CD4-positive, alpha-beta memory T cell (primary cell): ENCODE measurements around the gene CHEK1. TPM values are rescaled to one million over a fixed set of nuclear protein-coding genes. Genes with fewer than 3 reads are reported as not detected.
A peak's percentile ranks its signal among the peaks of the same experiment; 100 is the strongest.

ENCODE experiments used
- CTCF ChIA-PET: fragments of 350-600 bp; sonication (Branson Sonifier 250); formaldehyde crosslinking; loops from one replicate; lab custom pipeline; 2021; ENCODE audit warnings: inconsistent platforms; ENCODE audit not compliant: partially characterized antibody; lab: Charles Lee
- POLR2A ChIA-PET: fragments of 350-600 bp; sonication (Branson Sonifier 250); formaldehyde crosslinking; loops from one replicate; lab custom pipeline; 2021; ENCODE audit not compliant: partially characterized antibody; lab: Charles Lee
- DNase-seq, 5 donors: peaks; one replicate each; pipeline versions ENCODE4 v3.0.0 to v3.0.0-alpha.2; 2020 to 2022; ENCODE audit warnings: mixed read lengths in 1 of 5
- H3K27ac ChIP-seq: one replicate; pipeline ENCODE4 v1.7.0; 2013; ENCODE audit warnings: low read depth, low read length
- H3K27me3 ChIP-seq: 2 replicates; pipeline ENCODE4 v1.7.0; 2013; ENCODE audit warnings: mild to moderate bottlenecking, low read length, moderate library complexity; ENCODE audit not compliant: insufficient read depth
- H3K36me3 ChIP-seq: 2 replicates; pipeline ENCODE4 v1.7.0; 2013; ENCODE audit warnings: mild to moderate bottlenecking, low read length, moderate library complexity; ENCODE audit not compliant: insufficient read depth
- H3K4me1 ChIP-seq: 2 replicates; pipeline ENCODE4 v1.7.0; 2013; ENCODE audit warnings: mild to moderate bottlenecking, low read length, moderate library complexity; ENCODE audit not compliant: insufficient read depth
- H3K4me3 ChIP-seq, 2 donors: one replicate each; pipeline ENCODE4 v1.7.0; 2013; ENCODE audit warnings: low read length in 2 of 2, mild to moderate bottlenecking in 1 of 2
- H3K9me3 ChIP-seq, 2 donors: one replicate each; pipeline ENCODE4 v1.7.0; 2013; ENCODE audit warnings: low read length in 2 of 2, control low read depth in 1 of 2; ENCODE audit not compliant: control insufficient read depth in 1 of 2
- H3K27ac Mint-ChIP-seq, 7 donors: one replicate each; pipeline ENCODE4 v1.8.0; 2020 to 2021; ENCODE audit warnings: mixed read lengths in 7 of 7, mild to moderate bottlenecking in 6 of 7, inconsistent platforms in 3 of 7, moderate library complexity in 3 of 7
- H3K27me3 Mint-ChIP-seq, 2 donors: one replicate each; pipeline ENCODE4 v1.8.0; 2020 to 2021; ENCODE audit warnings: mixed read lengths in 2 of 2
- H3K36me3 Mint-ChIP-seq, 2 donors: one replicate each; pipeline ENCODE4 v1.8.0; 2020 to 2021; ENCODE audit warnings: mixed read lengths in 2 of 2, inconsistent platforms in 1 of 2, mild to moderate bottlenecking in 1 of 2
- H3K4me1 Mint-ChIP-seq, 4 donors: one replicate each; pipeline ENCODE4 v1.8.0; 2020 to 2021; ENCODE audit warnings: mixed read lengths in 4 of 4, mild to moderate bottlenecking in 1 of 4
- H3K4me3 Mint-ChIP-seq, 8 donors: one replicate each; pipeline ENCODE4 v1.8.0; 2020 to 2021; ENCODE audit warnings: mixed read lengths in 8 of 8, mild to moderate bottlenecking in 7 of 8, moderate library complexity in 6 of 8, inconsistent platforms in 3 of 8
- H3K9me3 Mint-ChIP-seq, 8 donors: one replicate each; pipeline ENCODE4 v1.8.0; 2020 to 2021; ENCODE audit warnings: mixed read lengths in 8 of 8, mild to moderate bottlenecking in 5 of 8, inconsistent platforms in 3 of 8, moderate library complexity in 1 of 8
- intact Hi-C: fragments of 100-400 bp; cut with micrococcal nuclease; formaldehyde crosslinking; loops from one replicate; pipeline ENCODE4 v1.15.1; 2023
- polyA plus RNA-seq, 2 donors: library from polyadenylated mRNA; unstranded; fragments of 300-500 nt; fragmentation: Illumina TruSeq; gene quantifications; one replicate each; pipeline ENCODE4 v1.2.3, GENCODE V29; 2021
- total RNA-seq, 2 experiments: library from RNA; stranded (reverse); gene quantifications; one replicate each; pipeline ENCODE4 v1.2.3, GENCODE V29; 2021

CHEK1 gene
- total and polyA plus RNA-seq, 4 experiments from 2014 or later = 1.00 to 2.0 (median 1.8) TPM

DNA sequence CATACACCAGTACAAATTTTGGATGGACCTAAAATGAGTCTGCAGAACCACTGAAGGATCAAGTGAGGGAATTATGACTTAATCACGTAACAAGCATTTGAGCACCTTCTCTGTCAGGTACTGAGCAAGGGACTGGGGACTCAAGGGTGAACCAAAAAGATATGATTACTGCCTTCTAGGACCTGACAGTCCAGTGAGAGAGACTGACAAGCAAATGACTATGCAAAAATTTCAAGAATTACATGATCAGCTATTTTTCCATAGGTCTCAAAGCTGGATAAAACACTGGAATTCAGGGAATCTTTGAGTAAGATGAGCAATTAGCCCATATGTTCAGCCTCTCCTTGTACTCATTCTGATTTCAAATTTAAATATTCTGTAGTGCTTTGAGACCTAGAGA lies 37.5 kb upstream of the CHEK1 start:
- ChIA-PET POLR2A (no interaction called here), CTCF (interaction anchor here (1.5 kb wide), 1 partner anchor 17 kb away, joined by 4 read pairs; no protein-coding TSS in a partner anchor)
- Mint-ChIP-seq H3K27me3 (no peaks in the 10 kb centered on the region), H3K27ac (no peak overlapping the region), H3K36me3 (peaks cover 18 to 24% of the 10 kb centered on the region in 2 donors), H3K4me1 (peaks cover 3 to 14% (median 10%) of the 10 kb centered on the region in 4 donors), H3K9me3 (no peaks in the 10 kb centered on the region), H3K4me3 (no peak overlapping the region)
- intact Hi-C loops = no loop called here
- Histone ChIP-seq H3K36me3 (peaks cover 21% of the 10 kb centered on the region), H3K27me3 (no peaks in the 10 kb centered on the region), H3K9me3 (no peaks in the 10 kb centered on the region), H3K4me1 (peaks cover 7% of the 10 kb centered on the region), H3K4me3 (no peak overlapping the region), H3K27ac (no peak overlapping the region)
- DNase-seq = no peak

- H3K9me3 Mint-ChIP-seq = no peaks in the 10 kb centered on the region
- no peaks in the 10 kb centered on the region for H3K27me3 ChIP-seq
- H3K36me3 ChIP-seq = peaks cover 10% of the 10 kb centered on the region
- peaks cover 8 to 24% (median 19%) of the 10 kb centered on the region in 4 donors for H3K4me1 Mint-ChIP-seq
- ChIA-PET POLR2A (interaction anchor here (6.1 kb wide), 1 partner anchor 19 kb away, joined by 107 read pairs; the partner anchor contains the start of gene EI24), CTCF (no interaction called here)
- H3K9me3 ChIP-seq = no peaks in the 10 kb centered on the region
- no peaks in the 10 kb centered on the region for H3K27me3 Mint-ChIP-seq
- H3K4me1 ChIP-seq = peaks cover 12% of the 10 kb centered on the region
- intact Hi-C loops = no loop called here
- no peak overlapping the region for H3K4me3 ChIP-seq
- H3K36me3 Mint-ChIP-seq = peaks cover 14 to 18% of the 10 kb centered on the region in 2 donors
- DNase-seq = no peak
- peak overlapping the region in 5 of 7 donors; percentile 22 to 88 (median 44) for H3K27ac Mint-ChIP-seq
- no peak overlapping the region for H3K4me3 Mint-ChIP-seq
- H3K27ac ChIP-seq = no peak overlapping the region
These were observed 36.5 kb upstream of the CHEK1 start for GRCh38 chr11:125588505-125588904.

GRCh38 chr11:125591649-125592304 lies 33.2 kb upstream of the CHEK1 start:
- H3K27ac ChIP-seq = peak overlapping the region; percentile 96
- Mint-ChIP-seq H3K4me1 (peaks cover 30 to 56% (median 44%) of the 10 kb centered on the region in 4 donors), H3K27me3 (no peaks in the 10 kb centered on the region), H3K27ac (peak overlapping the region; percentile 94 to 100 (median 98)), H3K9me3 (no peaks in the 10 kb centered on the region), H3K36me3 (peaks cover 5 to 14% of the 10 kb centered on the region in 2 donors), H3K4me3 (peak overlapping the region; percentile 92 to 98 (median 94))
- H3K36me3 ChIP-seq = no peaks in the 10 kb centered on the region
- ChIA-PET CTCF (interaction anchor here (1.3 to 6.5 kb wide), 5 partner anchors 11 to 34 kb away, joined by 3 to 37 read pairs (median 4); partner anchors contain the start of genes CHEK1 and EI24), POLR2A (interaction anchor here (1.0 to 6.1 kb wide), 20 partner anchors 8 to 845 kb away, joined by 3 to 107 read pairs (median 7); partner anchors contain the start of genes CHEK1, EI24, FOXRED1 and HYLS1)
- peak in 1 of 5 donors; percentile 58 for DNase-seq
- H3K4me1 ChIP-seq = peaks cover 38% of the 10 kb centered on the region
- H3K4me3 ChIP-seq = peak overlapping the region; percentile 85 to 97
- H3K27me3 ChIP-seq = no peaks in the 10 kb centered on the region
- H3K9me3 ChIP-seq = no peaks in the 10 kb centered on the region
- intact Hi-C loops = loop anchor here (1.0 to 10.0 kb wide), 9 partner anchors 22 to 673 kb away; partner anchors contain the start of genes CCDC15, CHEK1, EI24 and FAM118B

DNA sequence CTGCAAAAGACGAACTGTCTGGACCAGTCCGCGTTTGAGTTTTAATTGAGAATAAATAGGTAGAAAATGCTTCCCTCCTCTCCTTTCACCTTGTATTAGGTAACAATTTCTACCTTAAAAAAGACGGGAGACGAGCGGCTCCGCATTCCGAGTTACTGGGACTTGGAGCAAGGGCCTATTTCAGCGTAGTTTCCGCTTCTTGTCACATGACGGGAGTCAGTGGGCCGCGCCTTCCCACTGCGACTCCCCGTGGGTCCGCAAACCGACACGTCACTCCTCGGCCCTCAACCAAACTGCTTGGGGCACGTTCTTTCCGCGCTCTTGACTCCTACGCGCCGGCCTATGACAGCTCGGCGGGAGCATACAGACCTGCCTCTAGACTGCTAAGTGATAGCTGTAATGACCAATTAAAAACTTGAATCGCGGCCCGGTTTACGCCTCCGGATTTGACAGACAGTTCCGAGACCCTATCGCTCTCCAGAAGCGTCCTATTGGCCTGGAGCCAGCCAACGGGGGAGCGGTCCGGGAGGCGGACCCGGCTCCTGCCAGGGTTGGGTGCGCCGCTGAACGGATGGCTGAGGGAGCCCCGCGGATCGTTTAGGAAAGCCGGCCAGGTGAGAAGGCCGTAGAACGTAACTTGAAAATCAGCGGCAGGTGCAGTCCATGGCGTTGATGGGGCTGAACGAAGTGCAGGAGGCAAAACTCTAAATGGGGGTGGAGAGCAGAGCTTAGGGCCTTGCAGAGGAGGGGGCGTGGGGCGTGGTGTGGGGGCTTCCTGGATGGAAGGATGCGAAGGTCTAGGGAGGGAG lies 32.5 kb upstream of the CHEK1 start, which contains the start of gene STT3A:
Gene STT3A, plus strand, starts transcription at position 548 of the 809 bp plus-strand sequence. CDS start 3,064 bp downstream, outside the sequence.
- H3K27ac ChIP-seq = peak within 1 kb of the TSS; percentile 96
- H3K9me3 Mint-ChIP-seq = no peaks in the 10 kb centered on the region
- peak; percentile 98 to 99 (median 99) for DNase-seq
- no peaks in the 10 kb centered on the region for H3K27me3 Mint-ChIP-seq
- POLR2A ChIA-PET = interaction anchor here (1.0 to 6.1 kb wide), 21 partner anchors 9 to 846 kb away, joined by 3 to 107 read pairs (median 7); partner anchors contain the start of genes CHEK1, EI24, FOXRED1 and HYLS1
- CTCF ChIA-PET = interaction anchor here (0.6 to 6.5 kb wide), 7 partner anchors 10 to 295 kb away, joined by 3 to 37 read pairs (median 4); partner anchors contain the start of genes CHEK1, EI24 and HYLS1
- peaks cover 11 to 18% of the 10 kb centered on the region in 2 donors for H3K36me3 Mint-ChIP-seq
- H3K27ac Mint-ChIP-seq = peak within 1 kb of the TSS; percentile 94 to 100 (median 98)
- peak within 1 kb of the TSS; percentile 97 to 98 for H3K4me3 ChIP-seq
- H3K4me1 ChIP-seq = peaks cover 38% of the 10 kb centered on the region
- peaks cover 7% of the 10 kb centered on the region for H3K36me3 ChIP-seq
- peaks cover 32 to 59% (median 45%) of the 10 kb centered on the region in 4 donors for H3K4me1 Mint-ChIP-seq
- peak within 1 kb of the TSS; percentile 92 to 98 (median 94) for H3K4me3 Mint-ChIP-seq
- H3K27me3 ChIP-seq = no peaks in the 10 kb centered on the region
- no peaks in the 10 kb centered on the region for H3K9me3 ChIP-seq
- intact Hi-C loops = loop anchor here (1.0 to 10.0 kb wide), 9 partner anchors 23 to 672 kb away; partner anchors contain the start of genes CCDC15, CHEK1, EI24 and FAM118B

- CTCF ChIA-PET = interaction anchor here (0.6 to 6.5 kb wide), 7 partner anchors 9 to 294 kb away, joined by 3 to 37 read pairs (median 4); partner anchors contain the start of genes CHEK1, EI24 and HYLS1
- Mint-ChIP-seq H3K27me3 (no peaks in the 10 kb centered on the region), H3K4me1 (peaks cover 32 to 59% (median 45%) of the 10 kb centered on the region in 4 donors), H3K27ac (peak overlapping the region; percentile 94 to 100 (median 98)), H3K9me3 (no peaks in the 10 kb centered on the region), H3K36me3 (peaks cover 16 to 26% of the 10 kb centered on the region in 2 donors), H3K4me3 (peak overlapping the region; percentile 92 to 98 (median 94))
- Histone ChIP-seq H3K4me3 (peak overlapping the region; percentile 64 to 98), H3K4me1 (peaks cover 38% of the 10 kb centered on the region), H3K9me3 (no peaks in the 10 kb centered on the region), H3K27ac (peak overlapping the region; percentile 96), H3K27me3 (no peaks in the 10 kb centered on the region), H3K36me3 (peaks cover 13% of the 10 kb centered on the region)
- intact Hi-C loops = loop anchor here (10.0 kb wide), 2 partner anchors 478 to 672 kb away; partner anchors contain the start of genes FOXRED1, SRPRA and TMEM218
- DNase-seq = peak in 1 of 5 donors; percentile 6
- POLR2A ChIA-PET = interaction anchor here (1.0 to 6.1 kb wide), 15 partner anchors 10 to 762 kb away, joined by 3 to 107 read pairs (median 9); partner anchors contain the start of genes CHEK1, EI24, FOXRED1 and HYLS1
These were observed 31.7 kb upstream of the CHEK1 start for GRCh38 chr11:125593114-125593820.

- Mint-ChIP-seq H3K27me3 (no peaks in the 10 kb centered on the region), H3K36me3 (peaks cover 22 to 37% of the 10 kb centered on the region in 2 donors), H3K4me3 (peak overlapping the region in 2 of 8 donors; percentile 45 to 68), H3K9me3 (no peaks in the 10 kb centered on the region), H3K4me1 (peaks cover 31 to 59% (median 45%) of the 10 kb centered on the region in 4 donors), H3K27ac (peak overlapping the region in 1 of 7 donors; percentile 44)
- ChIA-PET CTCF (interaction anchor here (6.5 kb wide), 1 partner anchor 25 kb away, joined by 37 read pairs; the partner anchor contains the start of gene EI24), POLR2A (no interaction called here)
- Histone ChIP-seq H3K4me3 (no peak overlapping the region), H3K9me3 (no peaks in the 10 kb centered on the region), H3K27ac (no peak overlapping the region), H3K4me1 (peaks cover 38% of the 10 kb centered on the region), H3K27me3 (no peaks in the 10 kb centered on the region), H3K36me3 (peaks cover 19% of the 10 kb centered on the region)
- intact Hi-C loops = loop anchor here (10.0 kb wide), 2 partner anchors 480 to 670 kb away; partner anchors contain the start of genes FOXRED1, SRPRA and TMEM218
- no peak for DNase-seq
These were observed 30.0 kb upstream of the CHEK1 start for GRCh38 chr11:125594958-125595357.
